Measurements from ENCODE around the gene SH3GLB1. TPM values are rescaled to one million over a fixed set of nuclear protein-coding genes. Genes with fewer than 3 reads are reported as not detected.

SH3GLB1 gene
- total RNA-seq, 2 experiments from 2014 or later, result 79.6 to 82.8 TPM

- ChIA-PET POLR2A (no interaction called here), CTCF (no interaction called here)
- no peak overlapping the region for H3K4me3 Mint-ChIP-seq
- no peak for DNase-seq
- no peak overlapping the region for H3K27ac Mint-ChIP-seq
- no peaks in the 10 kb centered on the region for H3K36me3 Mint-ChIP-seq (ENCODE audit: low read depth)
- no peaks in the 10 kb centered on the region for H3K4me1 Mint-ChIP-seq
- no peaks in the 10 kb centered on the region for H3K9me3 Mint-ChIP-seq
- H3K27me3 Mint-ChIP-seq, result no peaks in the 10 kb centered on the region
Observed at GRCh38 chr1:86782482-86782881, 78.1 kb downstream of the SH3GLB1 start.

- Mint-ChIP-seq H3K27ac (no peak overlapping the region), H3K4me1 (no peaks in the 10 kb centered on the region), H3K9me3 (no peaks in the 10 kb centered on the region), H3K4me3 (no peak overlapping the region), H3K27me3 (no peaks in the 10 kb centered on the region), H3K36me3 (ENCODE audit: low read depth) (no peaks in the 10 kb centered on the region)
- POLR2A ChIA-PET, result no interaction called here
- CTCF ChIA-PET, result no interaction called here
- no peak for DNase-seq
Observed at GRCh38 chr1:86787621-86788020, 83.2 kb downstream of the SH3GLB1 start.

- no peaks in the 10 kb centered on the region for H3K4me1 Mint-ChIP-seq
- no peak overlapping the region for H3K4me3 Mint-ChIP-seq
- no peak for DNase-seq
- H3K27ac Mint-ChIP-seq, result no peak overlapping the region
- POLR2A ChIA-PET, result no interaction called here
- CTCF ChIA-PET, result no interaction called here
- H3K27me3 Mint-ChIP-seq, result no peaks in the 10 kb centered on the region
- H3K36me3 Mint-ChIP-seq (ENCODE audit: low read depth), result no peaks in the 10 kb centered on the region
- H3K9me3 Mint-ChIP-seq, result no peaks in the 10 kb centered on the region
Observed at GRCh38 chr1:86788300-86789206, 84.2 kb downstream of the SH3GLB1 start.

- Mint-ChIP-seq H3K36me3 (ENCODE audit: low read depth) (no peaks in the 10 kb centered on the region), H3K9me3 (no peaks in the 10 kb centered on the region), H3K27ac (no peak overlapping the region), H3K4me3 (no peak overlapping the region), H3K27me3 (no peaks in the 10 kb centered on the region), H3K4me1 (no peaks in the 10 kb centered on the region)
- POLR2A ChIA-PET, result no interaction called here
- DNase-seq, result no peak
- CTCF ChIA-PET, result no interaction called here
Observed at GRCh38 chr1:86795316-86795715, 90.9 kb downstream of the SH3GLB1 start.

Other genes starting within 250 kb of the SH3GLB1 start
- gene CLCA1, start 235.6 kb upstream of the SH3GLB1 start, total RNA-seq, result not detected
- gene CLCA4, start 157.5 kb upstream of the SH3GLB1 start, total RNA-seq, result not detected
- 100 to 1,000 TPM; 178 to 180 TPM for gene SELENOF, start 209.6 kb downstream of the SH3GLB1 start, total RNA-seq
- 10 to 100 TPM; 16.9 to 20.4 TPM for gene HS2ST1, start 210.1 kb downstream of the SH3GLB1 start, total RNA-seq